Activated T-cell treated with anti-CD3 and anti-CD28 coated beads, Interleukin-2, amount 50 U/mL, for 4 hours (primary cell): ENCODE results near the gene ATP1B2. TPM values are rescaled to one million over a fixed set of nuclear protein-coding genes. Genes with fewer than 3 reads are reported as not detected.
A peak's percentile ranks its signal among the peaks of the same experiment; 100 is the strongest.

Experiments
- ATAC-seq, 2 donors: fragments of 200-7000 bp; cut with Tn5 transposase; one replicate each; pipeline ENCODE4 v1.10.0; 2021
- DNase-seq: peaks from one replicate; pipeline ENCODE4 v3.0.0-alpha.2; 2020
- H3K27me3 Mint-ChIP-seq: one replicate; pipeline ENCODE4 v1.8.0; 2021; ENCODE audit warnings: low read depth, mixed read lengths
- H3K36me3 Mint-ChIP-seq: one replicate; pipeline ENCODE4 v1.8.0; 2022; ENCODE audit warnings: mixed read lengths; ENCODE audit not compliant: insufficient read depth
- H3K4me1 Mint-ChIP-seq: one replicate; pipeline ENCODE4 v1.8.0; 2021; ENCODE audit warnings: low read depth, mixed read lengths
- H3K4me3 Mint-ChIP-seq: one replicate; pipeline ENCODE4 v1.8.0; 2021; ENCODE audit warnings: mild to moderate bottlenecking, moderate library complexity, mixed read lengths
- H3K9me3 Mint-ChIP-seq: one replicate; pipeline ENCODE4 v1.8.0; 2021; ENCODE audit warnings: mixed read lengths
- total RNA-seq, 3 donors: library from RNA; stranded (reverse); gene quantifications; one replicate each; pipeline ENCODE4 v1.2.1, GENCODE V29; 2021

Gene ATP1B2
- total RNA-seq, 3 donors from 2014 or later, result 0.10 to 0.24 (median 0.13) TPM

DNA sequence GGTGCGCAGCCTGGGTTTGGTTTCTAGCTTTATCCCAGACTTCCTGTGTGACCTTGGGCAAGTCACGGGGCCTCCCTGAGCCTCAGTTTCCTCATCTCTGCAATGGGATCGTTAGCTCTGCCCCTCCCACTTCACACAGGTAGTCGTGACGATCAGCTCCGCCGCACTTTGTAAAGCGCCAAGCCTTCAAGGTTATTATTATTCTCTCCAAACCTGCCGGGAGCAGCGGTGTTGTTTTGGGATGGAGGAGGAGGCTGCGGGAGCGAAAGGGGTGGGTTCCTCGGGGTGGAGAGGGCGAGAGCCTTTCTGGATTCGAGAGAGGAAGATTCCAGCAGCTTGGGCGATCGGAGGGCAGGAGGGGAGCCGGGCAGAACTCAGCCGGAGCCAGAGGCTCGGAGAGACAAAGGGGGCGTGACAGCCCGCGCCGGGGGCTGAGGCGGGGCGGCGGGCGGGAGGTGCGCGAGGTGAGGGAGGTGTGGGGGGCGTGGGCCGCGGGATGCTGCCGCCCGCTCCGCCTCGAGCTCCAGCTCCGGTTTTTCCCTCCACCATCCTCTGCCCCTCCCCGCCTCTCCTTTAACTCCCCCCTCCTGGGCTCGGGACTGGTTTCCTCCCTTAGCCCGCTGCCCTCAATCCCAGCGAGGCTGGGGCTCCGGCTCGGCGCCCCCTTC lies 54.0 kb downstream of the ATP1B2 start, which contains the start of gene EFNB3:
Gene EFNB3 (plus strand): TSS at position 602 of the 668 bp plus-strand sequence. CDS start 397 bp downstream, outside the sequence.
- no peaks in the 10 kb centered on the region for H3K9me3 Mint-ChIP-seq
- peaks cover 20% of the 10 kb centered on the region for H3K36me3 Mint-ChIP-seq
- peak; percentile 14 for DNase-seq
- peak within 1 kb of the TSS; percentile 69 for H3K4me3 Mint-ChIP-seq
- ATAC-seq, result peak; percentile 47 to 58
- H3K27me3 Mint-ChIP-seq, result peaks cover 59% of the 10 kb centered on the region
- peaks cover 18% of the 10 kb centered on the region for H3K4me1 Mint-ChIP-seq

DNA sequence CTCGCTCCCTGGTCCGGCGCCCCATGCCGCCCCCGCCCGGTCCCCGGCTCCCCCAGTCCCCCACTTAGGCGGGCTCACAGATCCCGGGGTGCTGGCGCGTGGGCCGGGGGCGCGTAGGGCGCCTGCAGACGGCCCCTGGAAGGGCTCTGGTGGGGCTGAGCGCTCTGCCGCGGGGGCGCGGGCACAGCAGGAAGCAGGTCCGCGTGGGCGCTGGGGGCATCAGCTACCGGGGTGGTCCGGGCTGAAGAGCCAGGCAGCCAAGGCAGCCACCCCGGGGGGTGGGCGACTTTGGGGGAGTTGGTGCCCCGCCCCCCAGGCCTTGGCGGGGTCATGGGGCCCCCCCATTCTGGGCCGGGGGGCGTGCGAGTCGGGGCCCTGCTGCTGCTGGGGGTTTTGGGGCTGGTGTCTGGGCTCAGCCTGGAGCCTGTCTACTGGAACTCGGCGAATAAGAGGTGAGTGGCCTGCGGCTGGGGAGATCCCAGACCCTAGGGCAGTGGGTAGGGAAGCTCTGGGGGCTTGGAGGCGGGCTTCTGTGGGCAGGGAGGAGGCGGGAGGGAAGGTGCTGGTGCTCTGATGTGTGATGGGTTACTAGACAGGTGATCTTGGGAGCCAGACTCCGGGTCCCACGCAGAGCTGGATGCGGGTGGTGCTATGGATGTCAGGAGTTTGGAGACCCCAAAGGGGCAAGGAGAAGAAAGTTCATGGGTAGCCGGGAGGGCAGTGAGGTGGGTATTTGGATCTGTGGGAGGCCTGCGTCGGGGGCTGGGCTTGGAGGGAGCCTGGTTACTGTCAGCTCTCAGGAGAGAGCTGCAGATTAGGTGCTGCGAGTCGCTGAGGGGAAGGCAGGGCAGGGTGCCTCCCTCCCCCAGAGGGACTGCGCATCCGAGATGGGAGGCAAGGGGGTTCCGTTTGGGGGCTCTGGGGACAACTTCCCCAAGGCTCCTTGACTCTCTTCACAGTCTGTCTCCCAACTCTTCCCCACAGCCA lies 54.8 kb downstream of the ATP1B2 start:
- peak overlapping the region; percentile 48 for H3K4me3 Mint-ChIP-seq
- H3K27me3 Mint-ChIP-seq, result peaks cover 66% of the 10 kb centered on the region
- H3K36me3 Mint-ChIP-seq, result peaks cover 19% of the 10 kb centered on the region
- peaks cover 24% of the 10 kb centered on the region for H3K4me1 Mint-ChIP-seq
- ATAC-seq, result peak; percentile 28 to 32
- no peak for DNase-seq
- H3K9me3 Mint-ChIP-seq, result no peaks in the 10 kb centered on the region

DNA sequence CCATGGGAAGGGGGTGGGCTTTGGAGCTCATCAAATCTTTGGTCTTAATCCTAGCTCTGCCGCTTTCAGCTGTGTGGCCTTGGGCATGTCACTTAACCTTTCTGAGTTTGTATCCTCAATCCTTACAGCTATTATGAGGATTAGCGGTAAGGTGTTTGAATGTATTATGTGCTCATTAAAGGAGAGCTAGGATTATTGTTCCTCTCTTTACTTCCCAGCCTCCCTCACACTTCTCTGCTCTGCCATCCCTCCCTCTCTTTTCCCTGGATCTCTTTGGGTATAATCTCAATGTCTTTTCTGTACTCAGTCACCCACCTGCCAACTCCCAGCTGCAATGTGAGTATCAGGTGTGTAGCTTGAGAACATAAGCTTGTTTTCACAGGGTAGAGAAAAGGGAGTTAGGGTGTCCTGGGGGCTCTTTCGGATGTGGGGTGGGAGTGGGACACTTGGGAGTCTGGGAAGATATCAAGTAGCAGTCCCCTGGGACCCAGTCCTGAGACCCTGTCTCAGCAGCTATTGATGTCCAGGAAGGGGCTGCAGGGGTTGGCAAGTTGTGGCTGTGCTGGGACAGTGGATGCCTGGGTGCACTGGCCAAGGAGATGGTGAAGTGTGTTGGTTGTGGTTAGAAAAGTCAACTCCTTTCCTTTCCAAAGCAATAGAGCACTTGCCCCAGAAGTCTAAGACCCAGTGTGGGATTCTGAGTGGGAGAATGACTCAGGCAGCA lies 56.1 kb downstream of the ATP1B2 start:
- no peak for DNase-seq
- Mint-ChIP-seq H3K27me3 (peaks cover 75% of the 10 kb centered on the region), H3K9me3 (no peaks in the 10 kb centered on the region), H3K4me1 (peaks cover 27% of the 10 kb centered on the region), H3K4me3 (no peak overlapping the region), H3K36me3 (peaks cover 12% of the 10 kb centered on the region)
- no peak for ATAC-seq

Other genes with a start within 250 kb of the ATP1B2 start
- 10 to 100 TPM; 29.9 to 33.4 (median 32.0) TPM for gene TMEM256, start 246.8 kb upstream of the ATP1B2 start, total RNA-seq
- gene NLGN2, start 243.1 kb upstream of the ATP1B2 start, total RNA-seq, result 1 to 10 TPM; 4.9 to 6.4 (median 5.9) TPM
- not detected for gene SPEM1, start 230.6 kb upstream of the ATP1B2 start, total RNA-seq
- not detected for gene SPEM2, start 225.3 kb upstream of the ATP1B2 start, total RNA-seq
- not detected for gene SPEM3, start 222.1 kb upstream of the ATP1B2 start, total RNA-seq
- gene TMEM102, start 215.5 kb upstream of the ATP1B2 start, total RNA-seq, result 10 to 100 TPM; 11.8 to 13.9 (median 12.0) TPM
- under 1 TPM; 0.19 to 0.32 (median 0.28) TPM for gene FGF11, start 211.4 kb upstream of the ATP1B2 start, total RNA-seq
- gene CHRNB1, start 205.9 kb upstream of the ATP1B2 start, total RNA-seq, result 1 to 10 TPM; 3.9 to 4.6 (median 4.3) TPM
- 10 to 100 TPM; 16.0 to 18.0 (median 17.5) TPM for gene ZBTB4, start 171.3 kb upstream of the ATP1B2 start, total RNA-seq
- gene SLC35G6, start 169.5 kb upstream of the ATP1B2 start, total RNA-seq, result not detected
- 100 to 1,000 TPM; 184 to 188 (median 188) TPM for gene POLR2A, start 166.6 kb upstream of the ATP1B2 start, total RNA-seq
- 1 to 10 TPM; 4.6 to 6.5 (median 6.1) TPM for gene TNFSF12, start 101.9 kb upstream of the ATP1B2 start, total RNA-seq
- gene TNFSF13, start 92.2 kb upstream of the ATP1B2 start, total RNA-seq, result 1 to 10 TPM in 2 of 3 donors, under 1 TPM in 1; 0.98 to 1.4 (median 1.3) TPM
- 100 to 1,000 TPM; 138 to 153 (median 146) TPM for gene SENP3, start 89.0 kb upstream of the ATP1B2 start, total RNA-seq
- 1 to 10 TPM; 4.8 to 5.3 (median 4.9) TPM for gene CD68, start 71.3 kb upstream of the ATP1B2 start, total RNA-seq
- 100 to 1,000 TPM; 110 to 134 (median 114) TPM for gene MPDU1, start 67.1 kb upstream of the ATP1B2 start, total RNA-seq
- gene SOX15, start 60.8 kb upstream of the ATP1B2 start, total RNA-seq, result under 1 TPM; 0.20 to 0.38 (median 0.24) TPM
- 10 to 100 TPM; 53.7 to 57.6 (median 54.2) TPM for gene FXR2, start 36.0 kb upstream of the ATP1B2 start, total RNA-seq
- 10 to 100 TPM; 14.9 to 18.1 (median 16.8) TPM for gene SAT2, start 23.1 kb upstream of the ATP1B2 start, total RNA-seq
- not detected for gene SHBG, start 20.8 kb upstream of the ATP1B2 start, total RNA-seq
- gene TP53, start 36.6 kb downstream of the ATP1B2 start, total RNA-seq, result 100 to 1,000 TPM in 1 of 3 donors, 10 to 100 TPM in 2; 93.0 to 106 (median 98.9) TPM
- 10 to 100 TPM; 27.3 to 34.9 (median 34.3) TPM for gene WRAP53, start 37.6 kb downstream of the ATP1B2 start, total RNA-seq
- gene EFNB3, start 54.3 kb downstream of the ATP1B2 start, total RNA-seq, result under 1 TPM in 1 of 3 donors, not detected in 2; 0.08 TPM
- gene DNAH2, start 66.8 kb downstream of the ATP1B2 start, total RNA-seq, result not detected
- 100 to 1,000 TPM; 187 to 226 (median 206) TPM for gene KDM6B, start 183.3 kb downstream of the ATP1B2 start, total RNA-seq
- gene TMEM88, start 204.1 kb downstream of the ATP1B2 start, total RNA-seq, result 10 to 100 TPM in 1 of 3 donors, 1 to 10 TPM in 2; 8.9 to 11.1 (median 9.9) TPM
- 10 to 100 TPM; 40.4 to 47.5 (median 41.5) TPM for gene NAA38, start 206.6 kb downstream of the ATP1B2 start, total RNA-seq
- gene CYB5D1, start 207.1 kb downstream of the ATP1B2 start, total RNA-seq, result 10 to 100 TPM; 19.7 to 20.8 (median 20.6) TPM
- gene CHD3, start 237.9 kb downstream of the ATP1B2 start, total RNA-seq, result 100 to 1,000 TPM; 117 to 127 (median 123) TPM